ENCODE results near the gene CT45A3. TPM values are rescaled to one million over a fixed set of nuclear protein-coding genes. Genes with fewer than 3 reads are reported as not detected.

The CT45A3 gene
- total RNA-seq = not detected in 2 replicates

GRCh38 chrX:135768091-135768490 lies at the start of gene CT45A3:
CT45A3 (minus strand) TSS chrX:135768191; CDS start chrX:135764444, 3,747 bp downstream.

GRCh38 chrX:135802687-135803086 lies 34.7 kb upstream of the CT45A3 start, which contains the start of gene CT45A6:
CT45A6 (minus strand) TSS chrX:135802787; CDS start chrX:135798993, 3,794 bp downstream.

GRCh38 chrX:135785403-135785802 lies 17.4 kb upstream of the CT45A3 start, which contains the start of gene CT45A5:
CT45A5 (minus strand) TSS chrX:135785503; CDS start chrX:135781729, 3,774 bp downstream.

GRCh38 chrX:135713183-135713689 lies 54.8 kb downstream of the CT45A3 start, which contains the start of gene CT45A1:
CT45A1 (plus strand) TSS chrX:135713639; CDS start chrX:135718941, 5,302 bp downstream.

Other genes starting within 250 kb of the CT45A3 start
- gene INTS6L, start 247.5 kb downstream of the CT45A3 start, total RNA-seq = 4.2 and 5.6 TPM in 2 replicates
- gene CT45A1, start 54.6 kb downstream of the CT45A3 start, total RNA-seq = not detected in 2 replicates
- gene CT45A5, start 17.3 kb upstream of the CT45A3 start, total RNA-seq = not detected in 2 replicates
- gene CT45A6, start 34.6 kb upstream of the CT45A3 start, total RNA-seq = not detected in 2 replicates
- gene CT45A2, start 51.8 kb upstream of the CT45A3 start, total RNA-seq = not detected in 2 replicates
- gene CT45A7, start 69.1 kb upstream of the CT45A3 start, total RNA-seq = not detected in 2 replicates
- not detected in 2 replicates for gene CT45A8, start 86.3 kb upstream of the CT45A3 start, total RNA-seq
- not detected in 2 replicates for gene CT45A9, start 103.6 kb upstream of the CT45A3 start, total RNA-seq
- gene CT45A10, start 125.3 kb upstream of the CT45A3 start, total RNA-seq = not detected in 2 replicates
- gene SAGE1, start 125.5 kb upstream of the CT45A3 start, total RNA-seq = not detected in 2 replicates
- gene MMGT1, start 205.8 kb upstream of the CT45A3 start, total RNA-seq = 9.1 and 9.3 TPM in 2 replicates
- gene SLC9A6, start 217.2 kb upstream of the CT45A3 start, total RNA-seq = 29.2 and 38.4 TPM in 2 replicates

Measured in uterine smooth muscle cell (primary cell).